ENCODE data around the gene CCDC97. TPM values are rescaled to one million over a fixed set of nuclear protein-coding genes. Genes with fewer than 3 reads are reported as not detected.

The CCDC97 gene
- polyA plus RNA-seq, 1 experiment = 8.5 TPM

- H3K4me3 ChIP-seq (ENCODE audit: low read depth, low read length) = peak overlapping the region; percentile 93
- H3K27ac ChIP-seq (ENCODE audit: low read depth, low read length) = peak overlapping the region; percentile 31
- H3K9me3 ChIP-seq (ENCODE audit: control insufficient read depth, insufficient read depth, low read length) = no peaks in the 10 kb centered on the region
- no peak for TF ChIP-seq CTCF (IDR thresholded peaks at IDR 0.05; ENCODE audit: low read depth, low read length)
- no peaks in the 10 kb centered on the region for H3K27me3 ChIP-seq (ENCODE audit: control insufficient read depth, insufficient read depth, low read length)
- ChIA-PET POLR2A (interaction anchor here (1.1 to 1.6 kb wide), 3 partner anchors 10 to 53 kb away, joined by 3 to 6 read pairs (median 4); partner anchors contain the start of gene CCDC97), CTCF (interaction anchor here (2.8 to 4.2 kb wide), 2 partner anchors 8 to 10 kb away, joined by 13 to 16 read pairs; partner anchors contain the start of gene TGFB1)
- DNase-seq (ENCODE audit: low read depth, low spot score) = no peak
Measured at GRCh38 chr19:41363371-41363752, 53.4 kb downstream of the CCDC97 start.

- Histone ChIP-seq H3K27me3 (ENCODE audit: control insufficient read depth, insufficient read depth, low read length) (no peaks in the 10 kb centered on the region), H3K9me3 (ENCODE audit: control insufficient read depth, insufficient read depth, low read length) (no peaks in the 10 kb centered on the region), H3K27ac (ENCODE audit: low read depth, low read length) (peak within 1 kb of the TSS; percentile 99), H3K4me3 (ENCODE audit: low read depth, low read length) (peak within 1 kb of the TSS; percentile 93)
- CTCF ChIA-PET = interaction anchor here (0.8 to 4.2 kb wide), 4 partner anchors 9 to 85 kb away, joined by 3 to 16 read pairs (median 8); partner anchors contain the start of gene TGFB1
- no peak for TF ChIP-seq CTCF (IDR thresholded peaks at IDR 0.05; ENCODE audit: low read depth, low read length)
- POLR2A ChIA-PET = interaction anchor here (0.9 to 1.6 kb wide), 4 partner anchors 11 to 75 kb away, joined by 3 to 6 read pairs (median 4); partner anchors contain the start of gene CCDC97
- peak; percentile 94 for DNase-seq (ENCODE audit: low read depth, low spot score)
Measured at GRCh38 chr19:41363753-41364523, 54.0 kb downstream of the CCDC97 start, which contains the start of gene B9D2. Gene B9D2, minus strand, starts transcription at chr19:41364149. Its CDS starts 630 bp downstream, at chr19:41363519.

GRCh38 chr19:41364524-41365391 lies 54.8 kb downstream of the CCDC97 start:
- no peaks in the 10 kb centered on the region for H3K9me3 ChIP-seq (ENCODE audit: control insufficient read depth, insufficient read depth, low read length)
- DNase-seq (ENCODE audit: low read depth, low spot score) = no peak
- H3K27me3 ChIP-seq (ENCODE audit: control insufficient read depth, insufficient read depth, low read length) = no peaks in the 10 kb centered on the region
- TF ChIP-seq CTCF (IDR thresholded peaks at IDR 0.05; ENCODE audit: low read depth, low read length) = no peak
- ChIA-PET POLR2A (interaction anchor here (0.6 to 1.6 kb wide), 5 partner anchors 12 to 74 kb away, joined by 4 to 6 read pairs (median 4); partner anchors contain the start of gene CCDC97), CTCF (interaction anchor here (0.8 to 4.2 kb wide), 5 partner anchors 8 to 84 kb away, joined by 3 to 16 read pairs (median 6); partner anchors contain the start of gene TGFB1)
- peak overlapping the region; percentile 99 for H3K27ac ChIP-seq (ENCODE audit: low read depth, low read length)
- H3K4me3 ChIP-seq (ENCODE audit: low read depth, low read length) = peak overlapping the region; percentile 93

DNA sequence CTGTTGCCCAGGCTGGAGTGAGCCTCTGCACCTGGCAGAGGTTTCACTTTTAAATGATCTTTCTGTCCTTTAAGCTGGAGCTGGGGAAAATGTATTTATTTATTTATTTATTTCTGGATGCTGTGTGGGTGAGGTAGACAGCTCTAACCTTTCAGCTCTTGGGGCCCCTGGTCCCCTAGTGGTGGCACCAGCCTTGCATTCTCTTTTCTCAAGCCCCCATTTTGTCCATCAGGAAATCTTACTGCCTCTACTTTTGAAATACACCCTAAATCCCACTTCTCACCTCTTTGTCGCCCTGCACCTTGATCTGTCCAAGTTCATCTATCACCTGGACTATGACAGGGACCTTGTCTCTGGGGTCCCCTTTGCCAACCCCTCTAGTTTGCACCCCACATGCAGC lies 56.1 kb downstream of the CCDC97 start:
- no peak for DNase-seq (ENCODE audit: low read depth, low spot score)
- Histone ChIP-seq H3K27ac (ENCODE audit: low read depth, low read length) (no peak overlapping the region), H3K27me3 (ENCODE audit: control insufficient read depth, insufficient read depth, low read length) (no peaks in the 10 kb centered on the region), H3K4me3 (ENCODE audit: low read depth, low read length) (no peak overlapping the region), H3K9me3 (ENCODE audit: control insufficient read depth, insufficient read depth, low read length) (no peaks in the 10 kb centered on the region)
- POLR2A ChIA-PET = interaction anchor here (0.6 to 1.0 kb wide), 2 partner anchors 41 to 46 kb away, joined by 7 to 8 read pairs; no protein-coding TSS in a partner anchor
- TF ChIP-seq CTCF (IDR thresholded peaks at IDR 0.05; ENCODE audit: low read depth, low read length) = peak; percentile 26; the same call in 1 of the 2 replicates
- CTCF ChIA-PET = interaction anchor here (0.7 to 4.2 kb wide), 4 partner anchors 10 to 1522 kb away, joined by 4 to 16 read pairs (median 5); partner anchors contain the start of genes TGFB1 and TMEM91
